Measurements from ENCODE around the gene PTBP1.

GRCh38 chr19:810077-810855 is 13.0 kb downstream of the PTBP1 start:
- TF ChIP-seq ZNF263 (CRISPR knock-in tag; IDR thresholded peaks at IDR 0.05; ENCODE audit: low read depth) (no peak), JUN (CRISPR knock-in tag; IDR thresholded peaks at IDR 0.05) (no peak)
